Measurements from ENCODE around the gene PHF21A.

The PHF21A gene

GRCh38 chr11:46121301-46121723 is at the start of gene PHF21A:
Gene PHF21A (minus strand): TSS chr11:46121454. CDS start chr11:46084219, 37,235 bp downstream.
- DNase-seq (ENCODE audit: low spot score): peak; percentile 85

GRCh38 chr11:46170797-46171196 is 49.5 kb upstream of the PHF21A start:
- DNase-seq (ENCODE audit: low spot score): no peak

DNA sequence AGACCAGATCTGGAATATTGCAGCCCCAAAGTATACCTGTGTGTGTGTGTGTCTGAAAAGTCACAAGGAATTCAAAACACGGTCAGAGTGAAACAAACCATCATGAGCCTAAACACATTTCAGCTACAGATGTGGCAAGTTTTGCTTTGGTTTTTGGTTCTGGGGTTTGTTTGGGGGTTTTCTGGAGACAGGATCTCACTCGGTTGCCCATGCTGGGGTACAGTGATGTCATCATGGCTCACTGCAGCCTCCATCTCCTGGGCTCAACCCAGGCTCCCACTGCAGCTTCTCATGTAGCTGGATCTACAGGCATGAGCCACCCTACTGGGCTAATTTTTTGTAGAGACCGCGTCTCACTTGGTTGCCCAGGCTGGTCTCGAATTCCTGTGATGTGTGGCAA is 41.4 kb upstream of the PHF21A start:
- no peak for DNase-seq (ENCODE audit: low spot score)

GRCh38 chr11:46161201-46161600 is 39.9 kb upstream of the PHF21A start:
- DNase-seq (ENCODE audit: low spot score): no peak

GRCh38 chr11:46160100-46160499 is 38.8 kb upstream of the PHF21A start:
- DNase-seq (ENCODE audit: low spot score): no peak

- DNase-seq (ENCODE audit: low spot score): no peak
Measured at GRCh38 chr11:46159680-46160079, 38.4 kb upstream of the PHF21A start.

DNA sequence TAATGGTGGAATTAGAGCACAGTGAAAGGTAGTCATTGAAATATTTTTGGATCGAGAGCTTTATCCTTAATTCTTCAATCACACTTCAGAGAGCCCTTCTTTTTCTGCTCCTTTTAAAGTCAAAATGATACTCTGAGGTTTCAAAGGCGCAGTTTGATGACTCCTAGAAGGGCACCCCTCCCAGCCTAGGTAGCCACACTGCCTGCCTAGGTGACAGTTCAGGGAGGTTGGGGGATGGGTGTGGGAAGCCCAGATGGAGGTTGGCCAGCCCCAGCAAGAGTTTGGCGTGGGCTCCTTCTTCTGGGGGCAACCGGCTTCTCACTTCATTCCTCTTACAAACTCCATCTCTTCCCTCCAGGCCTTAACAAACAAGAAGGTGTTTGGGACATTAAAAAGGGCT is 28.6 kb upstream of the PHF21A start:
- no peak for DNase-seq (ENCODE audit: low spot score)

- no peak for DNase-seq (ENCODE audit: low spot score)
Measured at GRCh38 chr11:46149342-46149741, 28.1 kb upstream of the PHF21A start.

DNA sequence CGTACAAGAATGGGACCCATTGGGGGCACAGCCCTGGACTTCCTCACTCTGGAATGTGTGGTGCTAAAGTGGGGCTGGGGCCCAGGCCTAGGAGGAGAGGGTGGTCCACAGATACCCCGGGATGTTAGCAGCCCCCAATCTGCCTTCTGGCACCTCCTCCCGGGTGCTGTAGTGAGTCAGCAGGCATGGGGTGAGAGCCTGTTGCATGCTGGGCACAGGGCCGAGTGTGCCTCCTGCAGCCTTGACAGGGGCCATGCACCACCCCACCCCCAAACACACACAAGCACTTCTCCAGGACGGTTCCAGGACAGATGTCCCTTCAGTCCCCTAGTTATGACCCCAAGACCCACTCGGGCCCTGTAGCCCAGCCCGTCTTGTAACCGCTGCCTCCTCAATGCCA is 23.5 kb upstream of the PHF21A start:
- no peak for DNase-seq (ENCODE audit: low spot score)

DNA sequence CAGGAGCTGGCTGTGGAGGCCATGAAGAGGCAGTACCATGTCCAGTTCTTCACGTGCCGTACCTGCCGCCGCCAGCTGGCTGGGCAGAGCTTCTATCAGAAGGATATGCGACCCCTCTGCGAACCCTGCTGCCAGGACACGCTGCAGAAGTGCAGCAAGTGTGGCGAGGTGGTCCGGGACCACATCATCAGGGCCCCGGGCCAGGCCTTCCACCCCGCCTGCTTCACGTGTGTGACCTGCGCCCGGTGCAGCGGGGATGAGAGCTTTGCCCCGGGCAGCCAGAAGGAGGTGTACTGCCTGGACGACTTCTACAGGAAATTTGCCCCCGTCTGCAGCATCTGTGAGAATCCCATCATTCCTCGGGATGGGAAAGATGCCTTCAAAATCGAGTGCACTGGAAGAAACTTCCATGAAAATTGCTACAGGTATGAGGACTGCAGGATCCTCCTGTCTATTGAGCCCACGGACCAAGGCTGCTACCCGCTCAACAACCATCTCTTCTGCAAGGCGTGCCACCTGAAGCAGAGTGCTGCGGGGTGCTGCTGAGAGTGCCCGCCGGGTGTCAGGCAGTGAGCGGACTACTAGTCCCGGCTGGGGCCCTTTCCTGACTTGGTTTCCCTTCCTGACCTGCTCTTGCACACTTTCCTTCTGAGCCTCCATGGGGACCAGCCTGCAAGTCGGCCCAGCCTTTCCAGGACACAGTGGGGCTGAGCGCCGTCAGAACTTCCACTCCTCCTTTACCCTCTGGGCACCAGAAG is 22.0 kb upstream of the PHF21A start:
- no peak for DNase-seq (ENCODE audit: low spot score)

- DNase-seq (ENCODE audit: low spot score): no peak
Measured at GRCh38 chr11:46142561-46142960, 21.3 kb upstream of the PHF21A start.

- no peak for DNase-seq (ENCODE audit: low spot score)
Measured at GRCh38 chr11:46141597-46141996, 20.3 kb upstream of the PHF21A start.

- no peak for DNase-seq (ENCODE audit: low spot score)
Measured at GRCh38 chr11:46134540-46134939, 13.3 kb upstream of the PHF21A start.

DNA sequence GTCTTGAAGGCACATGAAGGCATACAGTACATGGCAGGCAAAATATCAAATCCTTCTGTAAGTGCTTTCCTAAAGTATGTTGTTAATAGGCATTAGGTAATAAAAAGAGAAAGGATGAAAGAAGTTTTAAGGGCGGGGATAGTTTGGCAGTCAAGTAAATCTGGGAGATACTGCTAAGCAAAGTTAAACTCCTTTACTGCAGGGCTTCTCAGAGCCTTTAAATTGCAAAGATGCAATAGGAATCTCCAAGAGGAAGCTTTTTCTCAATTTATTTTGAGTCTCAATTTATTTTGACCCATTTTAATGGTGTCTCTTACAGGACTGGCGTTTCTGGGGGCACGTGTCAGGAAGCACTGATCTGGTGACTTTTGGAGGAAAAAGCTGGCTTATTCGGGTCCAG is 12.8 kb upstream of the PHF21A start:
- DNase-seq (ENCODE audit: low spot score): no peak

GRCh38 chr11:46133119-46133518 is 11.9 kb upstream of the PHF21A start:
- no peak for DNase-seq (ENCODE audit: low spot score)

DNA sequence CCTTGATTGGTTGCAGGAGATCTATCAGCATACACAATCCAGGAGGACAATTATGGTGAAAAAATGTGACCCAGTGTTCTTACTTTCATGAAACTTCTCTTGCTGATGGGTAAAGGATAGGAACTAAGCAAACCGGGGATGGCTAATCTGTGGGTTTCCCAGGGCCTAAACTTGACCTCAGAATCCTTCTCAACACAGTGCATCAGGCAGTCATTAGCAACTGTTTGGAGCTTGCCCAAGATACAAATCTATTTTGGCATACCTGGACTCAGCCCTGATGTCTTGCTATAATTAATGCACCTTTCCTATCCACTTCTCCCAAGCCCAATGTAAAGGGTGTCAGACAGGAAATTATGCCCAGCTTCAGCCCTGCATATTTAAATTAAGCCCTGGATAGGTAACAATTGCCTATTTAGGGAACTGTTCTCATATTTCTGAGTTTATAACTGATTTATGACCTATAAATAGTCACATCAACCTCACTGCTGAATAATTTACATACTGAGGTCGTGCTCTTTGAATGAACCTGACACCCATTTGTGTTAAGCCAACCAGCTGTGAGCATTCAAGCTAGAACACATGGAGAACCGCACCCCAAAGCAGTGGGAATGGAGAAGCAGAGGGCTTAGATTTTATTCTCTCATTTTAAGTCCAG is 9.2 kb upstream of the PHF21A start:
- no peak for DNase-seq (ENCODE audit: low spot score)

GRCh38 chr11:46129133-46129532 is 7.9 kb upstream of the PHF21A start:
- DNase-seq (ENCODE audit: low spot score): no peak

- DNase-seq (ENCODE audit: low spot score): peak; percentile 68
Measured at GRCh38 chr11:46127150-46127638, 5.9 kb upstream of the PHF21A start.

DNA sequence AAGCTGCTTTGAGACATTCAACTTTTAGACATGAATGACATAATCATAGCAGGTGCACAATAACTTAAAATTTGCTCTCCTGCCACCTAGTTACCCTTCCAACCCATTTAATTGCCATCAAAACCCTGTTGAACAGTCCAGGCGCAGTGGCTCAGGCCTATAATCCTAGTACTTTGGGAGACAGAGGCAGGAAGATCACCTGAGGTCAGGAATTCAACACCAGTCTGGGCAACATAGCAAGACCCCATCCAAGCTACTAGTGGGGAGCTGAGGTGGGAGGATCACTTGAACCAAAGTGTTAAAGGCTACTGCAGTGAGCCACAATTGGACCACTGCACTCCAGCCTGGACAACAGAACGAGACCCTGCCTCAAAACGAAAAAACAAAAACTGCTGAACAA is 4.0 kb upstream of the PHF21A start:
- DNase-seq (ENCODE audit: low spot score): no peak

GRCh38 chr11:46122945-46123715 is 1.9 kb upstream of the PHF21A start:
- no peak for DNase-seq (ENCODE audit: low spot score)

DNA sequence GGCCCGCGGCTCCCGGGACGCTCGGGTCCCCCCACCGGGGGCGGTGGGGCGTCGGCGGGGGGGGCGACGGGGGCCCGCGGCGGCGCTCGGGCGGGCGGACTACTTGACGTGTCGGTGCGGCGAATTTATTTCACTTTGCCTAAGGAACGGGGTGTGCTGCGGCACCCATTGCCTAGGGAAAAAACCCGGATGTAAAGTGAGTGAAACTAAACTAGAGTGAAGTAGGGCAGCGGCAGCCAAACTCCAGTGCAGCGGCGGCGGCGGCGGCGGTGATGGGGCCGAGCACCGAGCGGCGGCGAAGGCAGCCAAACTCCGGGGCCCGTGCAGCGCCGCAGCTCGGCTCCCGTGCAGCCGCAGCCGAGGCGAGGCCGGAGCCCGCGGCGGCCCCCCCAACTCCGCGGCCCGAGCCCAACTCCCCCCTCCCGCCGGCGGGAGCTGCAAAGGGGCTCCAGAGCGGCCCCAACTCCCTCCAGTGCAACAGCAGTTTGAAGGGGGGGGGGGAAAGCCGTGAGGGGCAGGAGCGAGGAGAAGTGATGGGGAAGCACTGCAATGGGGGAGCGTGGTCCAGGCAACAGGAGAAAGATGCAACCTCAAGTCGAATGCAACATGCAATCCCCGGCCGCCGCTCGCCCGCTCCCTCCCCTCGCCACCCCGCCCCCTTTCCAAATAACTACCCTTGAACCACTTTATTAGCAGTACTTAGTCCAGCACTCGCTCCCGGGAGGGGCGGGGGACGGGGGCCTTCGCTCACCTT is 647 bp upstream of the PHF21A start:
- peak; percentile 76 for DNase-seq (ENCODE audit: low spot score)
